CD4-positive, CD25-positive, alpha-beta regulatory T cell (primary cell): ENCODE results near the gene RBP2. TPM values are rescaled to one million over a fixed set of nuclear protein-coding genes. Genes with fewer than 3 reads are reported as not detected.

Experiments
- ATAC-seq, 2 donors: fragments of 150-1000 bp; cut with Tn5 transposase; one replicate each; pipeline ENCODE4 v1.10.0; 2021; ENCODE audit warnings: low read depth in 2 of 2, moderate number of reproducible peaks in 2 of 2, moderate library complexity in 1 of 2
- DNase-seq, 3 donors: peaks; one replicate each; pipeline versions ENCODE4 v3.0.0 to v3.0.0-alpha.2; 2012 to 2022; ENCODE audit warnings: mixed read lengths in 1 of 3
- H3K27ac ChIP-seq: one replicate; pipeline ENCODE4 v1.7.0; 2013; ENCODE audit warnings: mild to moderate bottlenecking, low read length; ENCODE audit not compliant: insufficient read depth, poor library complexity, severe bottlenecking
- H3K27me3 ChIP-seq: one replicate; pipeline ENCODE4 v1.7.0; 2013; ENCODE audit warnings: low read length; ENCODE audit not compliant: control insufficient read depth, insufficient read depth
- H3K36me3 ChIP-seq: one replicate; pipeline ENCODE4 v1.7.0; 2013; ENCODE audit warnings: mild to moderate bottlenecking, low read length, moderate library complexity; ENCODE audit not compliant: control insufficient read depth, insufficient read depth
- H3K4me1 ChIP-seq: 2 replicates; pipeline ENCODE4 v1.7.0; 2013; ENCODE audit warnings: mild to moderate bottlenecking, low read length; ENCODE audit not compliant: insufficient read depth, control insufficient read depth, poor library complexity, severe bottlenecking
- H3K4me3 ChIP-seq: one replicate; pipeline ENCODE4 v1.7.0; 2013; ENCODE audit warnings: low read depth, mild to moderate bottlenecking, low read length, moderate library complexity
- H3K9me3 ChIP-seq, 2 experiments: 1 replicate in 1 of 2; 2 replicates in 1 of 2; pipeline ENCODE4 v1.7.0; 2013; ENCODE audit warnings: low read length in 2 of 2, mild to moderate bottlenecking in 1 of 2, moderate library complexity in 1 of 2; ENCODE audit not compliant: control insufficient read depth in 2 of 2
- H3K27ac Mint-ChIP-seq, 3 donors: one replicate each; pipeline ENCODE4 v1.8.0; 2020 to 2022; ENCODE audit warnings: mild to moderate bottlenecking in 3 of 3, mixed read lengths in 3 of 3, moderate library complexity in 2 of 3
- H3K27me3 Mint-ChIP-seq: one replicate; pipeline ENCODE4 v1.8.0; 2022; ENCODE audit warnings: mild to moderate bottlenecking, mixed read lengths
- H3K36me3 Mint-ChIP-seq: one replicate; pipeline ENCODE4 v1.8.0; 2020; ENCODE audit warnings: mixed read lengths
- H3K4me1 Mint-ChIP-seq, 4 donors: one replicate each; pipeline ENCODE4 v1.8.0; 2020 to 2022; ENCODE audit warnings: mixed read lengths in 4 of 4, mild to moderate bottlenecking in 1 of 4
- H3K4me3 Mint-ChIP-seq, 4 donors: one replicate each; pipeline ENCODE4 v1.8.0; 2020 to 2022; ENCODE audit warnings: mild to moderate bottlenecking in 4 of 4, mixed read lengths in 4 of 4, moderate library complexity in 3 of 4
- H3K9me3 Mint-ChIP-seq, 7 donors: one replicate each; pipeline ENCODE4 v1.8.0; 2020 to 2022; ENCODE audit warnings: mixed read lengths in 7 of 7, mild to moderate bottlenecking in 3 of 7, moderate library complexity in 2 of 7
- polyA plus RNA-seq, 4 donors: library from polyadenylated mRNA; unstranded; fragments of 300-500 nt; fragmentation: Illumina TruSeq; gene quantifications; one replicate each; pipeline ENCODE4 v1.2.3, GENCODE V29; 2021
- total RNA-seq: library from RNA; stranded (reverse); gene quantifications from one replicate; pipeline ENCODE4 v1.2.3, GENCODE V29; 2022

RBP2 gene
- total and polyA plus RNA-seq, 5 donors from 2014 or later: not detected

DNA sequence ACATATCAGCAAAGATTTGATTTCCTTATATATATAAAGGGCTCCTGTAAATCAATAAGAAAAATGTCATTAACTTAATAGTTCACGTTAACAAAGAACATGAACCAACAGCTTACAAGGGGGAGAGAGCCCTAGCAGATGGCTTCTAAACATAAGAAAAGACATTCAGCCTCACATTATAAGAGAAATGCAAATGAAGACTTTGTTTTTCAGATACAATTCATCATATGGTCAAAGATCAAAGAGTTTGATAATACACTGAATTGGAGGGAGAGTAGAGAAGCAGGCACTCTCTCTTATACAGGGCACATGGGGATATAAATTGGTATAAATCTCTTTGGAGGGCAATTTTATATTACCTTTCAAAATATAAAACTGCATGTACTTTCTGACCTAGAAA lies 21.1 kb downstream of the RBP2 start:
- H3K27ac ChIP-seq: no peak overlapping the region
- Mint-ChIP-seq H3K4me1 (no peaks in the 10 kb centered on the region), H3K4me3 (no peak overlapping the region), H3K9me3 (no peaks in the 10 kb centered on the region), H3K27me3 (no peaks in the 10 kb centered on the region), H3K36me3 (no peaks in the 10 kb centered on the region), H3K27ac (no peak overlapping the region)
- H3K9me3 ChIP-seq: no peaks in the 10 kb centered on the region
- H3K4me3 ChIP-seq: no peak overlapping the region
- no peak for DNase-seq
- no peak for ATAC-seq
- H3K36me3 ChIP-seq: no peaks in the 10 kb centered on the region
- no peaks in the 10 kb centered on the region for H3K4me1 ChIP-seq
- no peaks in the 10 kb centered on the region for H3K27me3 ChIP-seq

DNA sequence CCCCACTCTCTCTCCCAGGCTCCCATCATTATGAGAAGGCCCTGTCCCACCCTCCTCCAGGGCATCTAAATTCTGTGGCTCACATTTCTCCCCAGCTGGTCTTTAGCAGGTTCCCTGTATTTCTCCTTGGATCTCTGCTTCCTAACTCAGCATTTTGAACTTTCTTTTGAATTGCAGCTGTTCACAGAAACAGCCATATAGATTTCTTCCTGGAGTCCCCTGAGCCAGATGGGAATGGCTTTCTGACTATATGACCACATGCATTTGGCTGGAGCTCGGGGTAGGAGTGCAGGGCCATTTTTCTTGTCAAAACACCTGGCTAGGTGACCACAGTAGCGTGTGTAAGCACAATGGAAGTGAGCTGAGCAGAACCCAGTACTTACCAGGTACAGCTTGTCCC lies 22.0 kb downstream of the RBP2 start:
- DNase-seq (no peak), ATAC-seq (no peak)
- Mint-ChIP-seq H3K4me1 (no peaks in the 10 kb centered on the region), H3K36me3 (no peaks in the 10 kb centered on the region), H3K27me3 (no peaks in the 10 kb centered on the region), H3K9me3 (no peaks in the 10 kb centered on the region), H3K27ac (no peak overlapping the region), H3K4me3 (no peak overlapping the region)
- no peaks in the 10 kb centered on the region for H3K9me3 ChIP-seq
- H3K4me1 ChIP-seq: no peaks in the 10 kb centered on the region
- H3K36me3 ChIP-seq: no peaks in the 10 kb centered on the region
- H3K4me3 ChIP-seq: no peak overlapping the region
- no peaks in the 10 kb centered on the region for H3K27me3 ChIP-seq
- H3K27ac ChIP-seq: no peak overlapping the region

GRCh38 chr3:139450159-139450558 lies 26.2 kb downstream of the RBP2 start:
- Histone ChIP-seq H3K4me3 (no peak overlapping the region), H3K27me3 (no peaks in the 10 kb centered on the region), H3K4me1 (no peaks in the 10 kb centered on the region), H3K27ac (no peak overlapping the region), H3K36me3 (no peaks in the 10 kb centered on the region), H3K9me3 (no peaks in the 10 kb centered on the region)
- no peaks in the 10 kb centered on the region for H3K27me3 Mint-ChIP-seq
- no peak overlapping the region for H3K4me3 Mint-ChIP-seq
- no peaks in the 10 kb centered on the region for H3K36me3 Mint-ChIP-seq
- H3K4me1 Mint-ChIP-seq: no peaks in the 10 kb centered on the region
- DNase-seq (no peak), ATAC-seq (no peak)
- no peaks in the 10 kb centered on the region for H3K9me3 Mint-ChIP-seq
- H3K27ac Mint-ChIP-seq: no peak overlapping the region

GRCh38 chr3:139449566-139449965 lies 26.8 kb downstream of the RBP2 start:
- H3K36me3 Mint-ChIP-seq: no peaks in the 10 kb centered on the region
- ATAC-seq (no peak), DNase-seq (no peak)
- Histone ChIP-seq H3K4me3 (no peak overlapping the region), H3K9me3 (no peaks in the 10 kb centered on the region), H3K27me3 (no peaks in the 10 kb centered on the region), H3K4me1 (no peaks in the 10 kb centered on the region), H3K27ac (no peak overlapping the region), H3K36me3 (no peaks in the 10 kb centered on the region)
- H3K27me3 Mint-ChIP-seq: no peaks in the 10 kb centered on the region
- H3K4me1 Mint-ChIP-seq: no peaks in the 10 kb centered on the region
- no peak overlapping the region for H3K27ac Mint-ChIP-seq
- H3K9me3 Mint-ChIP-seq: no peaks in the 10 kb centered on the region
- no peak overlapping the region for H3K4me3 Mint-ChIP-seq

DNA sequence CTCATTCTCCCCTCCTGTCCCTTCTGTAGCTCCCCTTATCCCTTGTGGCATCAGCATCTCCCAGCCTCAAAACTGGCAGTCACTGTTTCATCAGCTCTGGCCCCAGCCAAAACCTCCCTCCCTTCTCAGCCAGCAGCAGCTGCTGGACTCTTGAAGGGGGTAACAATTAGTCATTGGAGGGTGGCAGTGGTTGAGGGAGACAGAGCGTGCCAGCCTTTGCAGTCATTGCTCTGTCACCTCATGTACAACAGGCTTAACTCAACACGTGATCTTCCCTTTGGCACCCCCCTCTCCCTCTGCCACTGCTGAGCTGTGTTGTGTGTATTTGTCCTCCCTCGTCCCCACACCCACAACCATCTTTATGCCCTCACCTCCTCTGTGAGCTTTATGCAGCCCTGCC lies 28.2 kb downstream of the RBP2 start:
- no peaks in the 10 kb centered on the region for H3K4me1 ChIP-seq
- DNase-seq (no peak), ATAC-seq (no peak)
- H3K27ac Mint-ChIP-seq: no peak overlapping the region
- H3K36me3 ChIP-seq: no peaks in the 10 kb centered on the region
- no peaks in the 10 kb centered on the region for H3K27me3 ChIP-seq
- no peaks in the 10 kb centered on the region for H3K9me3 ChIP-seq
- H3K4me3 Mint-ChIP-seq: no peak overlapping the region
- no peak overlapping the region for H3K27ac ChIP-seq
- no peaks in the 10 kb centered on the region for H3K27me3 Mint-ChIP-seq
- no peaks in the 10 kb centered on the region for H3K9me3 Mint-ChIP-seq
- H3K36me3 Mint-ChIP-seq: no peaks in the 10 kb centered on the region
- no peaks in the 10 kb centered on the region for H3K4me1 Mint-ChIP-seq
- no peak overlapping the region for H3K4me3 ChIP-seq

DNA sequence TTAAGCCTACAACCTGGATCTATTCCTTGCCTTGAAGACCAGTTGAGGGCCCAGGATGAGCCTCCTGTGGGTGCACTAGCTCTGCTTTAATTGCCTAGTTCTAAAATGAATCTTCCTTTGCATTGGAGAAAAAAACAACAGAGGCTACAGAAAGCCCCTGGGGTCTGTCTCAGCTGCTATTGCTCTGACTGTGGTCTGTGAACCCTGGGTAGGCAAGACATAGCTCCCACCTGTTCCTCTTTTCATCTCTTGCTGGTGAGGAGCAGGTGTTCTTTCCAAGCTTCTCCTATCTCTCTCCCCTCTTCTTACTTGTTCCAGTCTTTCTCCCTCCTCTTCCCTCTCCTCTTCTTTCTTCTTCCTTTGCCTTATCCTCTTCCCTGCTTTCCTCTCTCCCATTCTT lies 28.8 kb downstream of the RBP2 start:
- H3K4me1 Mint-ChIP-seq: no peaks in the 10 kb centered on the region
- no peak overlapping the region for H3K27ac Mint-ChIP-seq
- no peaks in the 10 kb centered on the region for H3K36me3 Mint-ChIP-seq
- H3K27me3 ChIP-seq: no peaks in the 10 kb centered on the region
- no peak overlapping the region for H3K27ac ChIP-seq
- no peaks in the 10 kb centered on the region for H3K4me1 ChIP-seq
- no peaks in the 10 kb centered on the region for H3K9me3 Mint-ChIP-seq
- no peaks in the 10 kb centered on the region for H3K9me3 ChIP-seq
- no peak overlapping the region for H3K4me3 Mint-ChIP-seq
- ATAC-seq: no peak
- H3K4me3 ChIP-seq: no peak overlapping the region
- no peaks in the 10 kb centered on the region for H3K36me3 ChIP-seq
- H3K27me3 Mint-ChIP-seq: no peaks in the 10 kb centered on the region
- no peak for DNase-seq

DNA sequence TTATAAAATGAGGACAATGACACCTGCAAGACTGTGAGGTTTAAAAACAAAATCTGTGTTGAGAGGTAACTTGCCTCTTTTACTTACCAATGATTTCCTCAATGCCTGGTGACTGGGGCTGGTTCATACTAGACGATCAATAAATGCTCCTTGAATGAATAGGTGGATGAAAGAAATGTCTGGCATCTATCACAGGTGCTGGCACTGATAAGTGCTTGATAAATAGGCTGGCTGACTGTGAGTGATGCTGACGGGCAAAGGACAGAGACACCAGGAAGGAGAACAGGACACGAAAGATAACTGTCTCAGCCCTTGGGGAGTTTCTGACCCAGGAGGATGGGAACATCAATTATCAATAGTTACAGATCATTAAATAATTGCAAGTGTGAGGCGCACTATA lies 31.9 kb downstream of the RBP2 start:
- Mint-ChIP-seq H3K9me3 (no peaks in the 10 kb centered on the region), H3K27me3 (no peaks in the 10 kb centered on the region), H3K4me1 (no peaks in the 10 kb centered on the region), H3K4me3 (no peak overlapping the region), H3K27ac (no peak overlapping the region), H3K36me3 (no peaks in the 10 kb centered on the region)
- no peaks in the 10 kb centered on the region for H3K4me1 ChIP-seq
- H3K27ac ChIP-seq: no peak overlapping the region
- H3K27me3 ChIP-seq: no peaks in the 10 kb centered on the region
- DNase-seq (no peak), ATAC-seq (no peak)
- no peaks in the 10 kb centered on the region for H3K36me3 ChIP-seq
- no peaks in the 10 kb centered on the region for H3K9me3 ChIP-seq
- H3K4me3 ChIP-seq: no peak overlapping the region

DNA sequence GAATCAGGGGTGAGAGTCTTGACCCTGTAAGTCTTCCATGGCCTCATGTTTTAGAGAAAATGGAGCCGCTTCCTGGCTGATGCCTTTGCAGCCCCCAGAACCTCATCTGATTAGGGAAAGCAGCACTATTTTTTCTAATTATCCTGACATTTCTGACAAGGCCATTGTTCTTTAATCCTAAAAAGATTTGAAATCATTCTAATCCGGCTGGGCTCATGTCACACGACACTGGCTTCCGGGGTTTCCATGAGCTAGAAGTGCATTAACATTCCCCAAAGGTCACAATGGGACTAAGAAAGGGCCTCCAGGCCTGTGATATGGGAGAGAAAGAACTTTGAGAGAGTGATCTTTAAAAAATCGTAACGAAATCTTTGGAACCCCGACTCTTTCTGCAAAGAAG lies 33.1 kb downstream of the RBP2 start:
- H3K4me3 Mint-ChIP-seq: no peak overlapping the region
- Histone ChIP-seq H3K27ac (no peak overlapping the region), H3K36me3 (no peaks in the 10 kb centered on the region), H3K9me3 (no peaks in the 10 kb centered on the region), H3K4me3 (no peak overlapping the region), H3K27me3 (no peaks in the 10 kb centered on the region), H3K4me1 (no peaks in the 10 kb centered on the region)
- no peak overlapping the region for H3K27ac Mint-ChIP-seq
- DNase-seq: no peak
- H3K27me3 Mint-ChIP-seq: no peaks in the 10 kb centered on the region
- H3K4me1 Mint-ChIP-seq: no peaks in the 10 kb centered on the region
- no peak for ATAC-seq
- H3K9me3 Mint-ChIP-seq: no peaks in the 10 kb centered on the region
- H3K36me3 Mint-ChIP-seq: no peaks in the 10 kb centered on the region
